ENCODE measurements around the gene POLR3K.

POLR3K gene

GRCh38 chr16:53346-54236 is at the start of gene POLR3K, which contains the start of gene SNRNP25:
POLR3K (minus strand) TSS chr16:53608; CDS start chr16:53586, 22 bp downstream.
SNRNP25 (plus strand) TSS chr16:53828; CDS start chr16:54017, 189 bp downstream.
- Histone ChIP-seq H3K27ac (ENCODE audit: low read depth in 2 of 2, low read length in 2 of 2) (peak within 1 kb of the TSS; percentile 55 to 71), H3K4me3 (ENCODE audit: low read length in 2 of 2) (peak within 1 kb of the TSS; percentile 82 to 93), H3K27me3 (ENCODE audit: control insufficient read depth in 2 of 2, insufficient read depth in 2 of 2, low read length in 2 of 2) (no peaks in the 10 kb centered on the region), H3K36me3 (ENCODE audit: control insufficient read depth in 2 of 2, insufficient read depth in 2 of 2, low read length in 2 of 2) (peaks cover 11 to 28% of the 10 kb centered on the region in 2 donors), H3K9ac (ENCODE audit: low read depth in 1 of 2, low read length in 2 of 2) (peak within 1 kb of the TSS; percentile 83 to 90), H3K4me1 (ENCODE audit: control insufficient read depth in 2 of 2, insufficient read depth in 2 of 2, low read length in 2 of 2) (peaks cover 0 to 5% of the 10 kb centered on the region in 2 donors), H3K9me3 (ENCODE audit: control insufficient read depth in 2 of 2, low read length in 2 of 2) (no peaks in the 10 kb centered on the region)

- no peak overlapping the region for H3K4me3 ChIP-seq (ENCODE audit: low read length in 2 of 2)
- peak overlapping the region in 1 of 2 donors; percentile 11 for H3K9ac ChIP-seq (ENCODE audit: low read depth in 1 of 2, low read length in 2 of 2)
- H3K36me3 ChIP-seq (ENCODE audit: control insufficient read depth in 2 of 2, insufficient read depth in 2 of 2, low read length in 2 of 2), result peaks cover 6 to 9% of the 10 kb centered on the region in 2 donors
- H3K27me3 ChIP-seq (ENCODE audit: control insufficient read depth in 2 of 2, insufficient read depth in 2 of 2, low read length in 2 of 2), result no peaks in the 10 kb centered on the region
- H3K4me1 ChIP-seq (ENCODE audit: control insufficient read depth in 2 of 2, insufficient read depth in 2 of 2, low read length in 2 of 2), result peaks cover 0 to 4% of the 10 kb centered on the region in 2 donors
- H3K9me3 ChIP-seq (ENCODE audit: control insufficient read depth in 2 of 2, low read length in 2 of 2), result no peaks in the 10 kb centered on the region
- H3K27ac ChIP-seq (ENCODE audit: low read depth in 2 of 2, low read length in 2 of 2), result peak overlapping the region; percentile 24 to 28
Observed at GRCh38 chr16:102060-102855, 48.9 kb upstream of the POLR3K start.

GRCh38 chr16:101586-101985 is 48.2 kb upstream of the POLR3K start:
- Histone ChIP-seq H3K9ac (ENCODE audit: low read depth in 1 of 2, low read length in 2 of 2) (no peak overlapping the region), H3K36me3 (ENCODE audit: control insufficient read depth in 2 of 2, insufficient read depth in 2 of 2, low read length in 2 of 2) (peaks cover 6 to 9% of the 10 kb centered on the region in 2 donors), H3K4me3 (ENCODE audit: low read length in 2 of 2) (no peak overlapping the region), H3K27ac (ENCODE audit: low read depth in 2 of 2, low read length in 2 of 2) (peak overlapping the region in 1 of 2 donors; percentile 24), H3K9me3 (ENCODE audit: control insufficient read depth in 2 of 2, low read length in 2 of 2) (no peaks in the 10 kb centered on the region), H3K4me1 (ENCODE audit: control insufficient read depth in 2 of 2, insufficient read depth in 2 of 2, low read length in 2 of 2) (peaks cover 0 to 4% of the 10 kb centered on the region in 2 donors), H3K27me3 (ENCODE audit: control insufficient read depth in 2 of 2, insufficient read depth in 2 of 2, low read length in 2 of 2) (no peaks in the 10 kb centered on the region)

GRCh38 chr16:100989-101388 is 47.6 kb upstream of the POLR3K start:
- Histone ChIP-seq H3K27ac (ENCODE audit: low read depth in 2 of 2, low read length in 2 of 2) (no peak overlapping the region), H3K36me3 (ENCODE audit: control insufficient read depth in 2 of 2, insufficient read depth in 2 of 2, low read length in 2 of 2) (peaks cover 6 to 9% of the 10 kb centered on the region in 2 donors), H3K27me3 (ENCODE audit: control insufficient read depth in 2 of 2, insufficient read depth in 2 of 2, low read length in 2 of 2) (no peaks in the 10 kb centered on the region), H3K9ac (ENCODE audit: low read depth in 1 of 2, low read length in 2 of 2) (no peak overlapping the region), H3K4me1 (ENCODE audit: control insufficient read depth in 2 of 2, insufficient read depth in 2 of 2, low read length in 2 of 2) (peaks cover 0 to 4% of the 10 kb centered on the region in 2 donors), H3K9me3 (ENCODE audit: control insufficient read depth in 2 of 2, low read length in 2 of 2) (no peaks in the 10 kb centered on the region), H3K4me3 (ENCODE audit: low read length in 2 of 2) (no peak overlapping the region)

GRCh38 chr16:97822-98221 is 44.4 kb upstream of the POLR3K start:
- peaks cover 3% of the 10 kb centered on the region in 2 donors for H3K36me3 ChIP-seq (ENCODE audit: control insufficient read depth in 2 of 2, insufficient read depth in 2 of 2, low read length in 2 of 2)
- no peak overlapping the region for H3K9ac ChIP-seq (ENCODE audit: low read depth in 1 of 2, low read length in 2 of 2)
- no peak overlapping the region for H3K27ac ChIP-seq (ENCODE audit: low read depth in 2 of 2, low read length in 2 of 2)
- peaks cover 0 to 4% of the 10 kb centered on the region in 2 donors for H3K4me1 ChIP-seq (ENCODE audit: control insufficient read depth in 2 of 2, insufficient read depth in 2 of 2, low read length in 2 of 2)
- H3K27me3 ChIP-seq (ENCODE audit: control insufficient read depth in 2 of 2, insufficient read depth in 2 of 2, low read length in 2 of 2), result no peaks in the 10 kb centered on the region
- H3K9me3 ChIP-seq (ENCODE audit: control insufficient read depth in 2 of 2, low read length in 2 of 2), result no peaks in the 10 kb centered on the region
- no peak overlapping the region for H3K4me3 ChIP-seq (ENCODE audit: low read length in 2 of 2)

- no peaks in the 10 kb centered on the region for H3K9me3 ChIP-seq (ENCODE audit: control insufficient read depth in 2 of 2, low read length in 2 of 2)
- no peak overlapping the region for H3K9ac ChIP-seq (ENCODE audit: low read depth in 1 of 2, low read length in 2 of 2)
- H3K4me1 ChIP-seq (ENCODE audit: control insufficient read depth in 2 of 2, insufficient read depth in 2 of 2, low read length in 2 of 2), result peaks cover 0 to 3% of the 10 kb centered on the region in 2 donors
- H3K27ac ChIP-seq (ENCODE audit: low read depth in 2 of 2, low read length in 2 of 2), result no peak overlapping the region
- no peak overlapping the region for H3K4me3 ChIP-seq (ENCODE audit: low read length in 2 of 2)
- no peaks in the 10 kb centered on the region for H3K27me3 ChIP-seq (ENCODE audit: control insufficient read depth in 2 of 2, insufficient read depth in 2 of 2, low read length in 2 of 2)
- H3K36me3 ChIP-seq (ENCODE audit: control insufficient read depth in 2 of 2, insufficient read depth in 2 of 2, low read length in 2 of 2), result peaks cover 3 to 5% of the 10 kb centered on the region in 2 donors
Observed at GRCh38 chr16:96935-97381, 43.5 kb upstream of the POLR3K start.

GRCh38 chr16:94918-95265 is 41.5 kb upstream of the POLR3K start:
- Histone ChIP-seq H3K4me1 (ENCODE audit: control insufficient read depth in 2 of 2, insufficient read depth in 2 of 2, low read length in 2 of 2) (no peaks in the 10 kb centered on the region), H3K27me3 (ENCODE audit: control insufficient read depth in 2 of 2, insufficient read depth in 2 of 2, low read length in 2 of 2) (no peaks in the 10 kb centered on the region), H3K4me3 (ENCODE audit: low read length in 2 of 2) (no peak overlapping the region), H3K27ac (ENCODE audit: low read depth in 2 of 2, low read length in 2 of 2) (no peak overlapping the region), H3K9ac (ENCODE audit: low read depth in 1 of 2, low read length in 2 of 2) (no peak overlapping the region), H3K36me3 (ENCODE audit: control insufficient read depth in 2 of 2, insufficient read depth in 2 of 2, low read length in 2 of 2) (peaks cover 3 to 9% of the 10 kb centered on the region in 2 donors), H3K9me3 (ENCODE audit: control insufficient read depth in 2 of 2, low read length in 2 of 2) (no peaks in the 10 kb centered on the region)

GRCh38 chr16:92431-93339 is 39.3 kb upstream of the POLR3K start:
- Histone ChIP-seq H3K4me1 (ENCODE audit: control insufficient read depth in 2 of 2, insufficient read depth in 2 of 2, low read length in 2 of 2) (no peaks in the 10 kb centered on the region), H3K4me3 (ENCODE audit: low read length in 2 of 2) (no peak overlapping the region), H3K27me3 (ENCODE audit: control insufficient read depth in 2 of 2, insufficient read depth in 2 of 2, low read length in 2 of 2) (no peaks in the 10 kb centered on the region), H3K9me3 (ENCODE audit: control insufficient read depth in 2 of 2, low read length in 2 of 2) (no peaks in the 10 kb centered on the region), H3K27ac (ENCODE audit: low read depth in 2 of 2, low read length in 2 of 2) (no peak overlapping the region), H3K36me3 (ENCODE audit: control insufficient read depth in 2 of 2, insufficient read depth in 2 of 2, low read length in 2 of 2) (peaks cover 10 to 22% of the 10 kb centered on the region in 2 donors), H3K9ac (ENCODE audit: low read depth in 1 of 2, low read length in 2 of 2) (no peak overlapping the region)

- Histone ChIP-seq H3K27me3 (ENCODE audit: control insufficient read depth in 2 of 2, insufficient read depth in 2 of 2, low read length in 2 of 2) (no peaks in the 10 kb centered on the region), H3K4me3 (ENCODE audit: low read length in 2 of 2) (no peak overlapping the region), H3K4me1 (ENCODE audit: control insufficient read depth in 2 of 2, insufficient read depth in 2 of 2, low read length in 2 of 2) (no peaks in the 10 kb centered on the region), H3K27ac (ENCODE audit: low read depth in 2 of 2, low read length in 2 of 2) (no peak overlapping the region), H3K9me3 (ENCODE audit: control insufficient read depth in 2 of 2, low read length in 2 of 2) (no peaks in the 10 kb centered on the region), H3K36me3 (ENCODE audit: control insufficient read depth in 2 of 2, insufficient read depth in 2 of 2, low read length in 2 of 2) (peaks cover 16 to 29% of the 10 kb centered on the region in 2 donors), H3K9ac (ENCODE audit: low read depth in 1 of 2, low read length in 2 of 2) (no peak overlapping the region)
Observed at GRCh38 chr16:91484-91883, 38.1 kb upstream of the POLR3K start.
